Hepatocyte (in vitro differentiated cells): Measurements from ENCODE around the gene PNMA6E.

Experiments used
- EZH2 ChIP-seq: fragments of 200-600 bp; sonication (generic); IDR thresholded peaks from 2 replicates; pipeline ENCODE4 v1.6.1; 2016; ENCODE audit warnings: antibody characterized with exemption, mild to moderate bottlenecking, borderline replicate concordance
- TF ChIP-seq, protein P1 (sequence below): fragments of 200-600 bp; sonication (generic); IDR thresholded peaks from 2 replicates; pipeline ENCODE4 v1.5.1; 2016; ENCODE audit warnings: antibody characterized with exemption, mild to moderate bottlenecking; ENCODE audit not compliant: poor library complexity

DNA sequence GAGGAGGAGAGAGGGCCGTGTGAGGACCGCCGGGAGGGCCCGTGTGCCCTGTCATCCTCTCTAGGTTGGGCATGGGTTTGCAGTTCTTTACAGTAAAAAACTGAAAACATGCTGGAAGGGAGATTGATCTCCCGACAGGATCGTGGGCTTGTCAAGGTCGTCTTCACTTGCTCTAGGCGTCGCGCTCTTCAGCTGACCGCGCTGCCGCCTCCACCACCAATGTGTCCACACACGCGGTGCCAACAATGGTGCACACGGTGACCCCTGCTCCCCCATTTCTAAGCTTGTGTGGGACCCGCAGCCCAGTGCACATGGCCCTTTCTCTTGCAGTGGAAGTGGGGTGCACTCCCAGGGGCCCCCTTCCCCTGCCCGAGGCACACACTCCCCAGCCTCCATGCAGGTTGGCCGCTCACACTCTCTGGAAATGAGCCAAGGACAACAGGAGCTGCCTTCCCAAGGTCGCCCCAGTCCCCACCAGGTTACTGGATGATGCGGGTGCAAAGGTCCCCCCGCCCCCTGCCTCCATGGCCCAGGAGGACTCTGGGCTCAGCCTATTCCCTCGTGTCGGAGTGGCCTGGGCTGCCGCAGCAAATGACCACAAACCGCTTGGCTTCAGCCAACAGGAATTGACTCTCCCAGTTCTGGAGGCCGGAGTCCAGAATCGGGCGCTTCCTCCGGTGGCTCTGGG lies 8.4 kb upstream of the PNMA6E start:
- TF ChIP-seq, protein P1, sequence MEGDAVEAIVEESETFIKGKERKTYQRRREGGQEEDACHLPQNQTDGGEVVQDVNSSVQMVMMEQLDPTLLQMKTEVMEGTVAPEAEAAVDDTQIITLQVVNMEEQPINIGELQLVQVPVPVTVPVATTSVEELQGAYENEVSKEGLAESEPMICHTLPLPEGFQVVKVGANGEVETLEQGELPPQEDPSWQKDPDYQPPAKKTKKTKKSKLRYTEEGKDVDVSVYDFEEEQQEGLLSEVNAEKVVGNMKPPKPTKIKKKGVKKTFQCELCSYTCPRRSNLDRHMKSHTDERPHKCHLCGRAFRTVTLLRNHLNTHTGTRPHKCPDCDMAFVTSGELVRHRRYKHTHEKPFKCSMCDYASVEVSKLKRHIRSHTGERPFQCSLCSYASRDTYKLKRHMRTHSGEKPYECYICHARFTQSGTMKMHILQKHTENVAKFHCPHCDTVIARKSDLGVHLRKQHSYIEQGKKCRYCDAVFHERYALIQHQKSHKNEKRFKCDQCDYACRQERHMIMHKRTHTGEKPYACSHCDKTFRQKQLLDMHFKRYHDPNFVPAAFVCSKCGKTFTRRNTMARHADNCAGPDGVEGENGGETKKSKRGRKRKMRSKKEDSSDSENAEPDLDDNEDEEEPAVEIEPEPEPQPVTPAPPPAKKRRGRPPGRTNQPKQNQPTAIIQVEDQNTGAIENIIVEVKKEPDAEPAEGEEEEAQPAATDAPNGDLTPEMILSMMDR: no peak
- TF ChIP-seq EZH2: no peak
